Measurements from ENCODE around the gene MAP1LC3A. TPM values are rescaled to one million over a fixed set of nuclear protein-coding genes. Genes with fewer than 3 reads are reported as not detected.
A peak's percentile ranks its signal among the peaks of the same experiment; 100 is the strongest.
"Not testable (repeated sequence)": the region's sequence is repeated elsewhere in the genome, so short reads cannot be mapped to it uniquely, and the experiment has no call there.

Gene MAP1LC3A
- total RNA-seq, 2 donors from 2014 or later: 22.4 to 37.6 TPM

GRCh38 chr20:34517114-34517505, 41.4 kb upstream of the MAP1LC3A start:
- intact Hi-C loops (cut with DNase I): no loop called here
- H3K9me3 ChIP-seq: no peaks in the 10 kb centered on the region
- peak overlapping the region in 1 of 2 donors; percentile 76 for H3K4me3 ChIP-seq
- no peaks in the 10 kb centered on the region for H3K36me3 ChIP-seq (replicated peaks in 1 of 2; ENCODE audit: insufficient read depth in 1 of 2, low read depth in 2 of 2)
- no peaks in the 10 kb centered on the region for H3K27me3 ChIP-seq
- DNase-seq (no peak), ATAC-seq (no peak)
- peaks cover 22% of the 10 kb centered on the region for H3K4me1 ChIP-seq
- peak overlapping the region in 3 of 4 donors; percentile 86 to 93 (median 89) for H3K27ac ChIP-seq
- TF ChIP-seq CTCF (IDR thresholded peaks at IDR 0.05) (no peak), POLR2A (IDR thresholded peaks at IDR 0.05) (no peak)
- 0 to 1% methylated on average over 3 of the region's 3 CpGs for WGBS, 2 donors

DNA sequence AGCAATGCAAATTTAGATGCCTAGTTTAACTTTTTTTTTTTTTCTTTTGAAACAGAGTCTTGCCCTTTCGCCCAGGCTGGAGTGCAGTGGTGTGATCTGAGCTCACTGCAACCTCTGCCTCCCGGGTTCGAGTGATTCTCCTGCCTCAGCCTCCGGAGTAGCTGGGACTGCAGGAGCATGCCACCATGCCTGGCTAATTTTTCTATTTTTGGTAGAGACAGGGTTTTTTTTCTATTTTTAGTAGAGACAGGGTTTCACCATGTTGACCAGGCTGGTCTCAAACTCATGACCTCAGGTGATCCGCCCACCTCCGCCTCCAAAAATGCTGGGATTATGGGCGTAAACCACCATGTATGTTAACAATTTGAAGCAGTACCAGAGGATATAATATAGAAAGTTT, 39.7 kb upstream of the MAP1LC3A start:
- ATAC-seq; intact Hi-C loops (cut with DNase I); H3K4me3 ChIP-seq; H3K9me3 ChIP-seq; H3K27ac ChIP-seq; DNase-seq; H3K36me3 ChIP-seq (replicated peaks in 1 of 2; ENCODE audit: insufficient read depth in 1 of 2, low read depth in 2 of 2); H3K27me3 ChIP-seq: not testable (repeated sequence)
- WGBS, 2 donors: 89 to 92% methylated on average over 7 of the region's 7 CpGs
- peaks cover 35% of the 10 kb centered on the region for H3K4me1 ChIP-seq

DNA sequence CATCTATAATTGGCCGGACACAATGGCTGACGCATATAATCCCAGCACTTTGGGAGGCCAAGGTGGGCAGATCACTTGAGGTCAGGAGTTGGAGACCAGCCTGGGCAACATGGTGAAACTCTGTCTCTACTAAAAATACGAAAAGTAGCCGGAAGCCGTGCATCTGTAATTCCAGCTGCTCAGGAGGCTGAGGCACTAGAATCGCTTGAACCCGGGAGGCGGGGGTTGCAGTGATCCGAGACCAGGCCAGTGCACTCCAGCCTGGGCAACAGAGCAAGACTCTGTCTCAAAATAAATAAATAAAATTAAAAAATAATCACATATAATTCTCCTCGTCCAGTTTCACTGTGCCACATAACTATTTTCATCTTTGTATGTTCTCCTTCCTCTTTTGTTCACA, 38.7 kb upstream of the MAP1LC3A start:
- H3K27me3 ChIP-seq; H3K27ac ChIP-seq; ATAC-seq; H3K4me3 ChIP-seq; intact Hi-C loops (cut with DNase I); H3K9me3 ChIP-seq; H3K36me3 ChIP-seq (replicated peaks in 1 of 2; ENCODE audit: insufficient read depth in 1 of 2, low read depth in 2 of 2); DNase-seq: not testable (repeated sequence)
- 88% methylated on average over 10 of the region's 10 CpGs for WGBS, 2 donors
- peaks cover 31% of the 10 kb centered on the region for H3K4me1 ChIP-seq

DNA sequence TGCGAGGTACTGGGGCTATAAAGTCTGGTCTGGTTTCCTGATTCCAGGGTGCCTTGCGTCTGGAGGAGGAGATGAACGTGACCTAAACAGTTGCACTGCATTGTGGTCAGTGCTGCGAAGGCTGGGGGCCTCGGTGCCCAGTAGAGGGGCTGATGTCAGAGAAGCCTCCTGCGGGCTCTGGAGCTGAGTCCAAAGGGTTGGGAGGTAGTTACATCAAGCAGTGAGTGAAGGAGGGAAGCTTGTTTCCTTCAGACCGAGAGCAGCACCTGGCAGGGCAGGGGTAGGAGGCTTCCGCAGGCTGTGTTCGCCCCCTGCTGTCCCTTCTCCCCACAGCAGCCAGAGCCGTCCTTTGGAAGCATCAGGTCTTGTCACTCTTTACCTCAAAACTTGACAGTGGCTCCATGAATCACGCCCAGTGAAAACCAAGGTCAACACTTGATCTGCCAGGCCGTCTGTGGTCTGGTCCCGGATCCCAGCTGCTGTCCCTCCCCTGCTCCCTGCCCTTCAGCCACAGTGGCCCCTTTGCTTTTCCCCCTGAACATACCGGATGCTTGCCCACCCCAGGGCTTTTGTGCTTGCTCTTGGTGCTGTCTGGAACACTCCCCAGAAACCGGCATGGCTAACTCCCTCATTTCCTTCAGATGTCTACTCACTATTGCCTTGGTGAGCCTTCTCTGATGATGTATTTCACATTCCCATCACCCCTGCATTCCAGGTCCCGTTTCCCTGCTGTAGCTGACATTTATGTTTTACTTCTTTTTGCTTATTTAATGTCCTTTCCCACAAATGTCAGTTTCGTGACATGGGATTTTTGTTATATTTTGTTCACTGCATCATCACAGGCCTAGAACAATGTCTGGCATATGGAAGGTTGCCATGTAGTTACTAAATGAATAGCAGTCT, 35.3 kb upstream of the MAP1LC3A start:
- Histone ChIP-seq H3K9me3 (no peaks in the 10 kb centered on the region), H3K27me3 (no peaks in the 10 kb centered on the region), H3K36me3 (replicated peaks in 1 of 2; ENCODE audit: insufficient read depth in 1 of 2, low read depth in 2 of 2) (peaks cover 0 to 4% of the 10 kb centered on the region in 2 donors), H3K4me1 (peaks cover 40% of the 10 kb centered on the region), H3K4me3 (no peak overlapping the region), H3K27ac (peak overlapping the region in 2 of 4 donors; percentile 4 to 8)
- 42 to 49% methylated on average over 16 to 17 of the region's 17 CpGs for WGBS, 2 donors
- DNase-seq (peak; percentile 40 to 54 (median 48)), ATAC-seq (no peak)
- intact Hi-C loops (cut with DNase I): no loop called here
- no peak for TF ChIP-seq POLR2A (IDR thresholded peaks at IDR 0.05)
- TF ChIP-seq CTCF (IDR thresholded peaks at IDR 0.05): peak in 6 of 7 experiments; percentile 7 to 56 (median 44)

- peaks cover 0 to 4% of the 10 kb centered on the region in 2 donors for H3K36me3 ChIP-seq (replicated peaks in 1 of 2; ENCODE audit: insufficient read depth in 1 of 2, low read depth in 2 of 2)
- intact Hi-C loops (cut with DNase I): no loop called here
- peak overlapping the region in 3 of 4 donors; percentile 63 to 79 (median 71) for H3K27ac ChIP-seq
- DNase-seq: no peak
- no peaks in the 10 kb centered on the region for H3K9me3 ChIP-seq
- TF ChIP-seq POLR2A (IDR thresholded peaks at IDR 0.05) (no peak), CTCF (IDR thresholded peaks at IDR 0.05) (no peak)
- no peaks in the 10 kb centered on the region for H3K27me3 ChIP-seq
- H3K4me1 ChIP-seq: peaks cover 50% of the 10 kb centered on the region
- WGBS, 2 donors: 88 to 93% methylated on average over 11 of the region's 11 CpGs
- no peak for ATAC-seq
- no peak overlapping the region for H3K4me3 ChIP-seq
These were observed 34.1 kb upstream of the MAP1LC3A start for GRCh38 chr20:34524426-34524825.

Measured in body of pancreas (tissue), 4 donors.